Measurements from ENCODE around the gene PRKAG2. TPM values are rescaled to one million over a fixed set of nuclear protein-coding genes. Genes with fewer than 3 reads are reported as not detected.

PRKAG2 gene
- total and polyA plus RNA-seq, 2 experiments from 2014 or later = 9.1 to 14.9 TPM

- TF ChIP-seq ZNF462 (CRISPR knock-in tag; IDR thresholded peaks at IDR 0.05) = no peak
- TF ChIP-seq ZNF331 (CRISPR knock-in tag; IDR thresholded peaks at IDR 0.05; ENCODE audit: low read depth) = no peak
Measured at GRCh38 chr7:151542606-151543130, 334.2 kb downstream of the PRKAG2 start (continued).

- DNase-seq (ENCODE audit: low spot score) (no peak), ATAC-seq (peak; percentile 47)
- H3K4me3 ChIP-seq = no peak overlapping the region
- Mint-ChIP-seq H3K36me3 (ENCODE audit: low read depth) (no peaks in the 10 kb centered on the region), H3K27ac (peak overlapping the region; percentile 51; the same call in 1 of the 2 replicates), H3K4me1 (peaks cover 16% of the 10 kb centered on the region), H3K9me3 (no peaks in the 10 kb centered on the region; the same call in 2 of the 3 replicates), H3K27me3 (ENCODE audit: insufficient read depth, low read depth, poor library complexity) (peaks cover 3% of the 10 kb centered on the region), H3K4me3 (no peak overlapping the region)
- no peaks in the 10 kb centered on the region for H3K36me3 ChIP-seq (ENCODE audit: insufficient read depth)
- H3F3A ChIP-seq (replicated peaks; ENCODE audit: low read depth) = no peaks in the 10 kb centered on the region
- peak overlapping the region; percentile 78 for H2AFZ ChIP-seq
- H3K27ac ChIP-seq (ENCODE audit: low read depth) = no peak overlapping the region
- H3K79me2 ChIP-seq (replicated peaks; ENCODE audit: insufficient read depth) = no peaks in the 10 kb centered on the region
- no peaks in the 10 kb centered on the region for H3K27me3 ChIP-seq (ENCODE audit: insufficient read depth)
- peaks cover 5% of the 10 kb centered on the region; the same call in 1 of the 2 replicates for H3K9me2 ChIP-seq (ENCODE audit: insufficient read depth)
- no peak overlapping the region for H3K4me2 ChIP-seq
- no peaks in the 10 kb centered on the region for H4K20me1 ChIP-seq (replicated peaks; ENCODE audit: insufficient read depth)
- H3K4me1 ChIP-seq (ENCODE audit: insufficient read depth) = no peaks in the 10 kb centered on the region
- no peak for TF ChIP-seq ZNF462 (CRISPR knock-in tag; IDR thresholded peaks at IDR 0.05)
- TF ChIP-seq STAT1 (IDR thresholded peaks at IDR 0.05; ENCODE audit: unreplicated experiment) = no peak
- no peak for TF ChIP-seq JUNB (IDR thresholded peaks at IDR 0.05; ENCODE audit: unreplicated experiment)
- TF ChIP-seq POLR2AphosphoS5 (IDR thresholded peaks at IDR 0.05; ENCODE audit: low read depth) = no peak
- TF ChIP-seq ETS1 (IDR thresholded peaks at IDR 0.05) = no peak
- TF ChIP-seq EZH2phosphoT487 (IDR thresholded peaks at IDR 0.05; ENCODE audit: unreplicated experiment) = no peak
Measured at GRCh38 chr7:151541709-151542499, 335.0 kb downstream of the PRKAG2 start.
